Astrocyte (in vitro differentiated cells and primary cell): ENCODE measurements around the gene KCP. TPM values are rescaled to one million over a fixed set of nuclear protein-coding genes. Genes with fewer than 3 reads are reported as not detected.

ENCODE experiments used
- DNase-seq: peaks from one replicate; pipeline ENCODE4 v3.0.0-alpha.2; 2010; ENCODE audit warnings: low read depth
- FAIRE-seq: peaks from 2 replicates; lab custom pipeline; 2011; peaks lifted over from hg19 to GRCh38; lab: Jason Lieb, UNC
- H2AFZ ChIP-seq: 2 replicates; pipeline ENCODE4 v1.6.0; 2012; ENCODE audit warnings: low read depth, low read length, inconsistent platforms
- H3K27ac ChIP-seq: 2 replicates; pipeline ENCODE4 v1.5.1; 2011; ENCODE audit warnings: low read depth, low read length, inconsistent platforms
- H3K27me3 ChIP-seq: 2 replicates; pipeline ENCODE4 v1.6.0; 2011; ENCODE audit warnings: low read length, inconsistent platforms; ENCODE audit not compliant: insufficient read depth
- H3K36me3 ChIP-seq: 2 replicates; pipeline ENCODE4 v1.5.1; 2011; ENCODE audit warnings: low read length, inconsistent platforms; ENCODE audit not compliant: insufficient read depth
- H3K4me1 ChIP-seq: 2 replicates; pipeline ENCODE4 v1.5.1; 2011; ENCODE audit warnings: low read length, inconsistent platforms; ENCODE audit not compliant: insufficient read depth
- H3K4me2 ChIP-seq: 2 replicates; pipeline ENCODE4 v1.6.0; 2012; ENCODE audit warnings: low read length, inconsistent platforms
- H3K4me3 ChIP-seq: 2 replicates; pipeline ENCODE4 v1.5.1; 2011; ENCODE audit warnings: low read depth, mild to moderate bottlenecking, low read length, inconsistent platforms; ENCODE audit not compliant: insufficient read depth
- H3K79me2 ChIP-seq: 2 replicates; pipeline ENCODE4 v1.6.0; 2012; ENCODE audit warnings: mild to moderate bottlenecking, low read length, inconsistent platforms; ENCODE audit not compliant: insufficient read depth
- H3K9ac ChIP-seq: 2 replicates; pipeline ENCODE4 v1.6.0; 2012; ENCODE audit warnings: mild to moderate bottlenecking, low read length, inconsistent platforms
- H3K9me3 ChIP-seq: 2 replicates; pipeline ENCODE4 v1.5.1; 2012; ENCODE audit warnings: low read depth, mild to moderate bottlenecking, low read length, inconsistent platforms; ENCODE audit not compliant: insufficient read depth
- H4K20me1 ChIP-seq: 2 replicates; pipeline ENCODE4 v1.6.0; 2012; ENCODE audit warnings: low read length, inconsistent platforms; ENCODE audit not compliant: insufficient read depth
- H3K27ac Mint-ChIP-seq: one replicate; pipeline ENCODE4 v1.8.0; 2021; ENCODE audit warnings: mild to moderate bottlenecking, mixed read lengths; ENCODE audit not compliant: unreplicated experiment
- H3K27me3 Mint-ChIP-seq: one replicate; pipeline ENCODE4 v1.8.0; 2021; ENCODE audit warnings: low read depth, mixed read lengths; ENCODE audit not compliant: unreplicated experiment
- H3K36me3 Mint-ChIP-seq: one replicate; pipeline ENCODE4 v1.8.0; 2021; ENCODE audit warnings: low read depth, mixed read lengths; ENCODE audit not compliant: unreplicated experiment
- H3K4me1 Mint-ChIP-seq: one replicate; pipeline ENCODE4 v1.8.0; 2021; ENCODE audit warnings: low read depth, mixed read lengths; ENCODE audit not compliant: unreplicated experiment
- H3K4me3 Mint-ChIP-seq: one replicate; pipeline ENCODE4 v1.8.0; 2021; ENCODE audit warnings: mild to moderate bottlenecking, moderate library complexity, mixed read lengths; ENCODE audit not compliant: unreplicated experiment
- H3K9me3 Mint-ChIP-seq: one replicate; pipeline ENCODE4 v1.8.0; 2021; ENCODE audit warnings: mild to moderate bottlenecking, mixed read lengths; ENCODE audit not compliant: unreplicated experiment
- CTCF ChIP-seq: IDR thresholded peaks from 2 replicates; pipeline ENCODE4 v1.5.1; 2011; ENCODE audit warnings: low read depth, mild to moderate bottlenecking, inconsistent platforms, low read length, moderate library complexity; ENCODE audit not compliant: insufficient read depth
- EZH2 ChIP-seq: IDR thresholded peaks from 2 replicates; pipeline ENCODE4 v1.6.1; 2012; ENCODE audit warnings: mild to moderate bottlenecking, low read length, inconsistent platforms; ENCODE audit not compliant: insufficient read depth
- total RNA-seq: library from RNA; stranded (reverse); gene quantifications from 2 replicates; pipeline ENCODE4 v1.2.1, GENCODE V29; 2021

Gene KCP
- total RNA-seq, 1 donor from 2014 or later, result 0.20 TPM

GRCh38 chr7:128918016-128918665 is 7.6 kb upstream of the KCP start:
- FAIRE-seq (no peak), DNase-seq (no peak)
- TF ChIP-seq EZH2, result no peak
- no peak for TF ChIP-seq CTCF
- Histone ChIP-seq H3K9ac (no peak overlapping the region), H3K36me3 (no peaks in the 10 kb centered on the region), H3K27ac (no peak overlapping the region), H3K27me3 (peaks cover 54% of the 10 kb centered on the region), H3K9me3 (no peaks in the 10 kb centered on the region), H4K20me1 (no peaks in the 10 kb centered on the region), H3K4me2 (no peak overlapping the region), H3K4me3 (no peak overlapping the region), H3K4me1 (no peaks in the 10 kb centered on the region), H3K79me2 (no peaks in the 10 kb centered on the region), H2AFZ (no peak overlapping the region)
- Mint-ChIP-seq H3K27ac (no peak overlapping the region), H3K4me3 (no peak overlapping the region), H3K9me3 (no peaks in the 10 kb centered on the region), H3K27me3 (peaks cover 62% of the 10 kb centered on the region), H3K36me3 (peaks cover 2% of the 10 kb centered on the region), H3K4me1 (no peaks in the 10 kb centered on the region)

GRCh38 chr7:128917122-128917521 is 6.6 kb upstream of the KCP start:
- H3K27me3 ChIP-seq, result peaks cover 50% of the 10 kb centered on the region
- Mint-ChIP-seq H3K27me3 (peaks cover 62% of the 10 kb centered on the region), H3K4me3 (no peak overlapping the region), H3K4me1 (no peaks in the 10 kb centered on the region), H3K9me3 (no peaks in the 10 kb centered on the region), H3K27ac (no peak overlapping the region), H3K36me3 (peaks cover 2% of the 10 kb centered on the region)
- FAIRE-seq (no peak), DNase-seq (no peak)
- H3K79me2 ChIP-seq, result no peaks in the 10 kb centered on the region
- TF ChIP-seq CTCF (no peak), EZH2 (no peak)
- no peak overlapping the region for H3K27ac ChIP-seq
- no peak overlapping the region for H3K9ac ChIP-seq
- H3K4me1 ChIP-seq, result no peaks in the 10 kb centered on the region
- no peak overlapping the region for H2AFZ ChIP-seq
- H3K36me3 ChIP-seq, result no peaks in the 10 kb centered on the region
- no peaks in the 10 kb centered on the region for H4K20me1 ChIP-seq
- no peaks in the 10 kb centered on the region for H3K9me3 ChIP-seq
- no peak overlapping the region for H3K4me3 ChIP-seq
- H3K4me2 ChIP-seq, result no peak overlapping the region

GRCh38 chr7:128916643-128916915 is 6.1 kb upstream of the KCP start:
- Histone ChIP-seq H3K27me3 (peaks cover 50% of the 10 kb centered on the region), H3K79me2 (no peaks in the 10 kb centered on the region), H4K20me1 (no peaks in the 10 kb centered on the region), H2AFZ (no peak overlapping the region), H3K9ac (no peak overlapping the region), H3K36me3 (no peaks in the 10 kb centered on the region), H3K4me2 (no peak overlapping the region), H3K4me1 (no peaks in the 10 kb centered on the region), H3K9me3 (no peaks in the 10 kb centered on the region), H3K27ac (no peak overlapping the region), H3K4me3 (no peak overlapping the region)
- Mint-ChIP-seq H3K36me3 (peaks cover 2% of the 10 kb centered on the region), H3K4me1 (no peaks in the 10 kb centered on the region), H3K9me3 (no peaks in the 10 kb centered on the region), H3K27me3 (peaks cover 67% of the 10 kb centered on the region), H3K4me3 (no peak overlapping the region), H3K27ac (no peak overlapping the region)
- DNase-seq, result no peak
- TF ChIP-seq EZH2 (no peak), CTCF (no peak)
- FAIRE-seq, result no peak
